WTC11 (cell line): Measurements from ENCODE around the gene COL9A2.

Source experiments
- ETV6 ChIP-seq: sonication (generic); formaldehyde crosslinking; IDR thresholded peaks from 2 replicates; pipeline ENCODE4 v1.8.1; 2022; ENCODE audit warnings: mild to moderate bottlenecking, missing genetic modification reagents
- KAT7 ChIP-seq: sonication (generic); formaldehyde crosslinking; IDR thresholded peaks from 2 replicates; pipeline ENCODE4 v1.8.1; 2023; ENCODE audit warnings: missing genetic modification reagents, mild to moderate bottlenecking, borderline replicate concordance
- NR1H2 ChIP-seq: sonication (generic); formaldehyde crosslinking; IDR thresholded peaks from 2 replicates; pipeline ENCODE4 v1.9.0; 2021; ENCODE audit warnings: mild to moderate bottlenecking, moderate library complexity, missing genetic modification reagents
- ZNF317 ChIP-seq: sonication (generic); formaldehyde crosslinking; IDR thresholded peaks from 2 replicates; pipeline ENCODE4 v1.8.1; 2023; ENCODE audit warnings: low read depth, mild to moderate bottlenecking, moderate library complexity, missing genetic modification reagents, borderline replicate concordance
- ZNF396 ChIP-seq: fragments of 250-450 bp; sonication (Bioruptor Pico); IDR thresholded peaks from 2 replicates; pipeline ENCODE4 v1.8.0; 2021; ENCODE audit warnings: mild to moderate bottlenecking, moderate library complexity, borderline replicate concordance
- TF ChIP-seq, protein P1 (sequence below): fragments of 200-600 bp; IDR thresholded peaks from 2 replicates; pipeline ENCODE4 v1.8.0; 2022; ENCODE audit warnings: antibody characterized with exemption
- TF ChIP-seq, protein P2 (sequence below): sonication (generic); formaldehyde crosslinking; IDR thresholded peaks from 2 replicates; pipeline ENCODE4 v1.8.1; 2022; ENCODE audit warnings: low read depth, missing genetic modification reagents, borderline replicate concordance
- TF ChIP-seq, protein P3 (sequence below): sonication (generic); formaldehyde crosslinking; IDR thresholded peaks from 2 replicates; pipeline ENCODE4 v1.8.0; 2022; ENCODE audit warnings: mild to moderate bottlenecking, missing genetic modification reagents
- TF ChIP-seq, protein P4 (sequence below): sonication (generic); formaldehyde crosslinking; IDR thresholded peaks from 2 replicates; pipeline ENCODE4 v1.8.1; 2023; ENCODE audit warnings: mild to moderate bottlenecking, missing genetic modification reagents, moderate library complexity
- TF ChIP-seq, protein P5 (sequence below): sonication (generic); formaldehyde crosslinking; IDR thresholded peaks from 2 replicates; pipeline ENCODE4 v1.8.1; 2022; ENCODE audit warnings: mild to moderate bottlenecking, missing genetic modification reagents, moderate library complexity, borderline replicate concordance
- TF ChIP-seq, protein P6 (sequence below): sonication (generic); formaldehyde crosslinking; IDR thresholded peaks from 2 replicates; pipeline ENCODE4 v1.8.0; 2022; ENCODE audit warnings: mild to moderate bottlenecking, missing genetic modification reagents
- TF ChIP-seq, protein P7 (sequence below): sonication (generic); formaldehyde crosslinking; IDR thresholded peaks from 2 replicates; pipeline ENCODE4 v1.8.1; 2022; ENCODE audit warnings: missing genetic modification reagents, borderline replicate concordance

DNA sequence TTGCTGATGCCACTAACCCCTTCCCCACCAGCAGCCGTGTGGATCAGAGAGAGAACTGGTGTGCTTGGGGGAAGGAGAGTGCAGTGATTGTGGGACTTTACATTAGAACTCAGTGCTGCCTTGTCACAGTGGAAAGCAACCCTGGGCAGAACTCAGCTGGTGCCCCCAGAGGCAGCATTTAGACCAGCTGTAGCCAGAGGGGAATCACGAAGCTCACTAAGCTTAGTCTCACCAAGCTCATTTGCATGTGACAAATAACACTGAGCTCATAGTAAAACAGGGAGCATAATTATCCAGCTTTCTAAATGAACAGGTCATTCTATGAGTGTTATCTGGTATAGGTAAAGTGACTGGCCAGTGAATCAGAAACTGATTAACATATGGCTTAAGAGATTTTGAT lies 46.6 kb upstream of the COL9A2 start:
- TF ChIP-seq, protein P1, sequence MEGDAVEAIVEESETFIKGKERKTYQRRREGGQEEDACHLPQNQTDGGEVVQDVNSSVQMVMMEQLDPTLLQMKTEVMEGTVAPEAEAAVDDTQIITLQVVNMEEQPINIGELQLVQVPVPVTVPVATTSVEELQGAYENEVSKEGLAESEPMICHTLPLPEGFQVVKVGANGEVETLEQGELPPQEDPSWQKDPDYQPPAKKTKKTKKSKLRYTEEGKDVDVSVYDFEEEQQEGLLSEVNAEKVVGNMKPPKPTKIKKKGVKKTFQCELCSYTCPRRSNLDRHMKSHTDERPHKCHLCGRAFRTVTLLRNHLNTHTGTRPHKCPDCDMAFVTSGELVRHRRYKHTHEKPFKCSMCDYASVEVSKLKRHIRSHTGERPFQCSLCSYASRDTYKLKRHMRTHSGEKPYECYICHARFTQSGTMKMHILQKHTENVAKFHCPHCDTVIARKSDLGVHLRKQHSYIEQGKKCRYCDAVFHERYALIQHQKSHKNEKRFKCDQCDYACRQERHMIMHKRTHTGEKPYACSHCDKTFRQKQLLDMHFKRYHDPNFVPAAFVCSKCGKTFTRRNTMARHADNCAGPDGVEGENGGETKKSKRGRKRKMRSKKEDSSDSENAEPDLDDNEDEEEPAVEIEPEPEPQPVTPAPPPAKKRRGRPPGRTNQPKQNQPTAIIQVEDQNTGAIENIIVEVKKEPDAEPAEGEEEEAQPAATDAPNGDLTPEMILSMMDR: no peak
- TF ChIP-seq ETV6 (CRISPR knock-in tag) (no peak), ZNF317 (CRISPR knock-in tag) (no peak), KAT7 (CRISPR knock-in tag) (no peak), NR1H2 (CRISPR knock-in tag) (no peak), ZNF396 (CRISPR knock-in tag) (no peak)
- TF ChIP-seq, protein P2, sequence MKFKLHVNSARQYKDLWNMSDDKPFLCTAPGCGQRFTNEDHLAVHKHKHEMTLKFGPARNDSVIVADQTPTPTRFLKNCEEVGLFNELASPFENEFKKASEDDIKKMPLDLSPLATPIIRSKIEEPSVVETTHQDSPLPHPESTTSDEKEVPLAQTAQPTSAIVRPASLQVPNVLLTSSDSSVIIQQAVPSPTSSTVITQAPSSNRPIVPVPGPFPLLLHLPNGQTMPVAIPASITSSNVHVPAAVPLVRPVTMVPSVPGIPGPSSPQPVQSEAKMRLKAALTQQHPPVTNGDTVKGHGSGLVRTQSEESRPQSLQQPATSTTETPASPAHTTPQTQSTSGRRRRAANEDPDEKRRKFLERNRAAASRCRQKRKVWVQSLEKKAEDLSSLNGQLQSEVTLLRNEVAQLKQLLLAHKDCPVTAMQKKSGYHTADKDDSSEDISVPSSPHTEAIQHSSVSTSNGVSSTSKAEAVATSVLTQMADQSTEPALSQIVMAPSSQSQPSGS (CRISPR knock-in tag): no peak
- TF ChIP-seq, protein P3, sequence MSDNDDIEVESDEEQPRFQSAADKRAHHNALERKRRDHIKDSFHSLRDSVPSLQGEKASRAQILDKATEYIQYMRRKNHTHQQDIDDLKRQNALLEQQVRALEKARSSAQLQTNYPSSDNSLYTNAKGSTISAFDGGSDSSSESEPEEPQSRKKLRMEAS (CRISPR knock-in tag): no peak
- TF ChIP-seq, protein P4, sequence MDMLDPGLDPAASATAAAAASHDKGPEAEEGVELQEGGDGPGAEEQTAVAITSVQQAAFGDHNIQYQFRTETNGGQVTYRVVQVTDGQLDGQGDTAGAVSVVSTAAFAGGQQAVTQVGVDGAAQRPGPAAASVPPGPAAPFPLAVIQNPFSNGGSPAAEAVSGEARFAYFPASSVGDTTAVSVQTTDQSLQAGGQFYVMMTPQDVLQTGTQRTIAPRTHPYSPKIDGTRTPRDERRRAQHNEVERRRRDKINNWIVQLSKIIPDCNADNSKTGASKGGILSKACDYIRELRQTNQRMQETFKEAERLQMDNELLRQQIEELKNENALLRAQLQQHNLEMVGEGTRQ: no peak
- TF ChIP-seq, protein P5, sequence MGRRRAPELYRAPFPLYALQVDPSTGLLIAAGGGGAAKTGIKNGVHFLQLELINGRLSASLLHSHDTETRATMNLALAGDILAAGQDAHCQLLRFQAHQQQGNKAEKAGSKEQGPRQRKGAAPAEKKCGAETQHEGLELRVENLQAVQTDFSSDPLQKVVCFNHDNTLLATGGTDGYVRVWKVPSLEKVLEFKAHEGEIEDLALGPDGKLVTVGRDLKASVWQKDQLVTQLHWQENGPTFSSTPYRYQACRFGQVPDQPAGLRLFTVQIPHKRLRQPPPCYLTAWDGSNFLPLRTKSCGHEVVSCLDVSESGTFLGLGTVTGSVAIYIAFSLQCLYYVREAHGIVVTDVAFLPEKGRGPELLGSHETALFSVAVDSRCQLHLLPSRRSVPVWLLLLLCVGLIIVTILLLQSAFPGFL: no peak
- TF ChIP-seq, protein P6, sequence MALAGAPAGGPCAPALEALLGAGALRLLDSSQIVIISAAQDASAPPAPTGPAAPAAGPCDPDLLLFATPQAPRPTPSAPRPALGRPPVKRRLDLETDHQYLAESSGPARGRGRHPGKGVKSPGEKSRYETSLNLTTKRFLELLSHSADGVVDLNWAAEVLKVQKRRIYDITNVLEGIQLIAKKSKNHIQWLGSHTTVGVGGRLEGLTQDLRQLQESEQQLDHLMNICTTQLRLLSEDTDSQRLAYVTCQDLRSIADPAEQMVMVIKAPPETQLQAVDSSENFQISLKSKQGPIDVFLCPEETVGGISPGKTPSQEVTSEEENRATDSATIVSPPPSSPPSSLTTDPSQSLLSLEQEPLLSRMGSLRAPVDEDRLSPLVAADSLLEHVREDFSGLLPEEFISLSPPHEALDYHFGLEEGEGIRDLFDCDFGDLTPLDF (CRISPR knock-in tag): no peak
- TF ChIP-seq, protein P7, sequence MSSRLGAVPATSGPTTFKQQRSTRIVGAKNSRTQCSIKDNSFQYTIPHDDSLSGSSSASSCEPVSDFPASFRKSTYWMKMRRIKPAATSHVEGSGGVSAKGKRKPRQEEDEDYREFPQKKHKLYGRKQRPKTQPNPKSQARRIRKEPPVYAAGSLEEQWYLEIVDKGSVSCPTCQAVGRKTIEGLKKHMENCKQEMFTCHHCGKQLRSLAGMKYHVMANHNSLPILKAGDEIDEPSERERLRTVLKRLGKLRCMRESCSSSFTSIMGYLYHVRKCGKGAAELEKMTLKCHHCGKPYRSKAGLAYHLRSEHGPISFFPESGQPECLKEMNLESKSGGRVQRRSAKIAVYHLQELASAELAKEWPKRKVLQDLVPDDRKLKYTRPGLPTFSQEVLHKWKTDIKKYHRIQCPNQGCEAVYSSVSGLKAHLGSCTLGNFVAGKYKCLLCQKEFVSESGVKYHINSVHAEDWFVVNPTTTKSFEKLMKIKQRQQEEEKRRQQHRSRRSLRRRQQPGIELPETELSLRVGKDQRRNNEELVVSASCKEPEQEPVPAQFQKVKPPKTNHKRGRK (CRISPR knock-in tag): no peak
